HepG2 (cell line): ENCODE data around the gene EPS8L3. TPM values are rescaled to one million over a fixed set of nuclear protein-coding genes. Genes with fewer than 3 reads are reported as not detected.

Experiments
- ATAC-seq: fragments of 200-7000 bp; cut with Tn5 transposase; 3 replicates; pipeline ENCODE4 v1.9.1; 2020; ENCODE audit warnings: mild to moderate bottlenecking, moderate library complexity
- BruUV-seq: library from RNA; stranded (reverse); fragments of 400-500 nt; replicated peaks from 2 replicates; lab custom pipeline; 2021; lab: Mats Ljungman, UMichigan
- CTCF ChIA-PET: fragments of 300-600 bp; formaldehyde crosslinking; extraction: SDS; loops from one replicate; lab custom pipeline; 2021; ENCODE audit warnings: low total read pairs, inconsistent platforms, low intra/inter-chr PET ratio; lab: Yijun Ruan, JAX
- POLR2A ChIA-PET: fragments of 350-600 bp; sonication (Branson Sonifier 250); formaldehyde crosslinking; loops from one replicate; lab custom pipeline; 2020; ENCODE audit warnings: antibody characterized with exemption, inconsistent platforms; lab: Yijun Ruan, JAX
- DNase-seq: peaks from one replicate; pipeline ENCODE4 v3.0.0-alpha.2; 2015; ENCODE audit warnings: low spot score
- FAIRE-seq: peaks from 3 replicates; lab custom pipeline; 2011; peaks lifted over from hg19 to GRCh38; lab: Jason Lieb, UNC
- H2AFZ ChIP-seq: one replicate; pipeline ENCODE4 v1.6.1; 2011; ENCODE audit warnings: low read length, inconsistent platforms
- H3K27ac ChIP-seq: fragments of 300-600 bp; 3 replicates; pipeline ENCODE4 v1.8.0; 2011; ENCODE audit warnings: mixed run types, mild to moderate bottlenecking, mixed read lengths, low read length, inconsistent platforms; ENCODE audit not compliant: insufficient read depth; ENCODE audit errors: extremely low read length
- H3K27me3 ChIP-seq, 2 experiments: fragments of 200-600 bp in 1 of 2; 2 replicates in 1 of 2; 3 replicates in 1 of 2; pipeline versions ENCODE4 v1.6.0 to v1.8.0; 2011; ENCODE audit warnings: low read length in 2 of 2, mild to moderate bottlenecking in 2 of 2, moderate library complexity in 2 of 2, inconsistent platforms in 1 of 2; ENCODE audit not compliant: insufficient read depth in 2 of 2, control insufficient read depth in 1 of 2
- H3K36me3 ChIP-seq, 2 experiments: fragments of 200-600 bp in 1 of 2; replicated peaks in 1 of 2; 2 replicates in 1 of 2; 3 replicates in 1 of 2; pipeline versions ENCODE4 v1.5.1 to v1.8.0; 2011; ENCODE audit warnings: low read length in 2 of 2, inconsistent platforms in 1 of 2; ENCODE audit not compliant: insufficient read depth in 2 of 2, control insufficient read depth in 1 of 2
- H3K4me1 ChIP-seq: 2 replicates; pipeline ENCODE4 v1.5.1; 2012; ENCODE audit warnings: low read length, inconsistent platforms; ENCODE audit not compliant: insufficient read depth
- H3K4me2 ChIP-seq: 2 replicates; pipeline ENCODE4 v1.6.0; 2011; ENCODE audit warnings: low read depth, low read length, inconsistent platforms
- H3K4me3 ChIP-seq, 3 experiments: fragments of 200-600 bp in 1 of 3; sonication (generic), shearing (Covaris generic) in 1 of 3; replicated peaks in 1 of 3; 2 replicates each; pipeline ENCODE4 v1.5.1; 2011 to 2016; ENCODE audit warnings: low read length in 3 of 3, inconsistent platforms in 2 of 3, low read depth in 2 of 3, mild to moderate bottlenecking in 2 of 3, control low read depth in 1 of 3, mixed read lengths in 1 of 3; ENCODE audit not compliant: insufficient read depth in 1 of 3
- H3K79me2 ChIP-seq: one replicate; pipeline ENCODE4 v1.6.1; 2011; ENCODE audit warnings: low read length, inconsistent platforms; ENCODE audit not compliant: insufficient read depth
- H3K9ac ChIP-seq: 2 replicates; pipeline ENCODE4 v1.6.0; 2011; ENCODE audit warnings: mild to moderate bottlenecking, low read depth, low read length, inconsistent platforms; ENCODE audit not compliant: insufficient read depth
- H3K9me3 ChIP-seq: 2 replicates; pipeline ENCODE4 v1.5.1; 2012; ENCODE audit warnings: mild to moderate bottlenecking, low read length
- H4K20me1 ChIP-seq: 2 replicates; pipeline ENCODE4 v1.6.0; 2011; ENCODE audit warnings: inconsistent platforms, mild to moderate bottlenecking, low read length, moderate library complexity; ENCODE audit not compliant: insufficient read depth
- CENPX ChIP-seq: sonication (generic); formaldehyde crosslinking; IDR thresholded peaks from 2 replicates; pipeline ENCODE4 v1.9.0; 2021; ENCODE audit warnings: mild to moderate bottlenecking, missing genetic modification reagents, moderate library complexity
- SP2 ChIP-seq: sonication (generic); formaldehyde crosslinking; IDR thresholded peaks from 2 replicates; pipeline ENCODE4 v1.5.1; 2020; ENCODE audit warnings: mild to moderate bottlenecking, missing genetic modification reagents
- TBX3 ChIP-seq: fragments of 450-650 bp; IDR thresholded peaks from 2 replicates; pipeline ENCODE4 v1.6.1; 2017; ENCODE audit warnings: antibody characterized with exemption, mild to moderate bottlenecking, inconsistent platforms, borderline replicate concordance
- ZNF10 ChIP-seq: sonication (generic); formaldehyde crosslinking; IDR thresholded peaks from 2 replicates; pipeline ENCODE4 v1.4.0; 2020; ENCODE audit warnings: mild to moderate bottlenecking, low read depth, missing genetic modification reagents, borderline replicate concordance
- WGBS: methylation state at CpG from one replicate; pipeline ENCODE4 v1.1.6; 2017; ENCODE audit warnings: low lambda C conversion rate; 5-methylcytosine and 5-hydroxymethylcytosine counted together
- in situ Hi-C: cut with HindIII; loops from 2 replicates; pipeline ENCODE4 v1.10.0; 2017; ENCODE audit warnings: low pct_unique_long_range_greater_than_20kb; ENCODE audit not compliant: extremely low pct_ligation_motif_present
- intact Hi-C: fragments of 100-400 bp; cut with micrococcal nuclease; formaldehyde crosslinking; loops from one replicate; pipeline ENCODE4 v1.10.0; 2022; ENCODE audit not compliant: unreplicated experiment
- polyA plus RNA-seq, 8 experiments: library from polyadenylated mRNA; depleted of rRNA in 3 of 8; stranded (reverse) in 7 of 8; unstranded in 1 of 8; fragments of >200 nt; fragmentation: Illumina TruSeq in 4 of 8; extraction: Trizol in 4 of 8; gene quantifications; 2 replicates each; pipeline versions ENCODE4 v1.2.1 to v1.2.3, GENCODE V29; 2011 to 2016; ENCODE audit warnings: low read depth in 4 of 8, missing spikeins in 1 of 8, mixed read lengths in 1 of 8; ENCODE audit not compliant: insufficient read depth in 1 of 8
- total RNA-seq, 5 experiments: library from RNA; depleted of rRNA; stranded (reverse); fragments of >200 nt; fragmentation: Illumina TruSeq; extraction: Trizol; gene quantifications; 2 replicates each; pipeline ENCODE4 v1.2.3, GENCODE V29; 2016; ENCODE audit warnings: low read depth in 1 of 5
- TF ChIP-seq, protein P1 (sequence below): sonication (generic); formaldehyde crosslinking; IDR thresholded peaks from 2 replicates; pipeline ENCODE4 v1.9.0; 2022; ENCODE audit warnings: low read depth, missing genetic modification reagents
- TF ChIP-seq, protein P2 (sequence below): sonication (generic); formaldehyde crosslinking; IDR thresholded peaks from 2 replicates; pipeline ENCODE4 v1.4.0; 2020; ENCODE audit warnings: missing genetic modification reagents
- TF ChIP-seq, protein P3 (sequence below): sonication (generic); formaldehyde crosslinking; IDR thresholded peaks from 2 replicates; pipeline ENCODE4 v1.4.0; 2020; ENCODE audit warnings: missing genetic modification reagents, borderline replicate concordance

Gene EPS8L3
- total and polyA plus RNA-seq, 2 of the 13 experiments (the other 11 are each of a cell fraction or from before 2014, with no cell fraction given), result 18.2 to 106 TPM

DNA sequence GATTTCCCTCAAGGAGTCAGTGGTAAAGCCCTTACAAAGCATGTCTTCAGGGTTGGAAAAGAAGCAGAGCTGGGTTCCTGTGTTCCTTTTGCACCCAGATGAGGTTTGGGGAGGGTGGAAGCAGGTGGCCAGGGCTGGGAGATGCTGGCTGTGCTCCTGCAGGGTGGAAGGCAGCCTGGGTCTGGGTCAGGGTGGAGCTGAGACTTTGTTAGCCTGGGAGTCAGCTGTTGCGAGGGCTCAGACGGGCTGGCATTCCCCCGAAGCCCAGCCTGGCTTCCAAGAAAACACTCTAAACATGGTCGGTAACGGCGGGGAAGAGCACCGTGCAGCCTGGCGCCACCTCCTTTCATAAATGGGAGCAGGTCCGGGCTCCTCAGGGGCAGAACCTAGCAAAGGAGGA is 43.7 kb upstream of the EPS8L3 start (continued):
- TF ChIP-seq, protein P1, sequence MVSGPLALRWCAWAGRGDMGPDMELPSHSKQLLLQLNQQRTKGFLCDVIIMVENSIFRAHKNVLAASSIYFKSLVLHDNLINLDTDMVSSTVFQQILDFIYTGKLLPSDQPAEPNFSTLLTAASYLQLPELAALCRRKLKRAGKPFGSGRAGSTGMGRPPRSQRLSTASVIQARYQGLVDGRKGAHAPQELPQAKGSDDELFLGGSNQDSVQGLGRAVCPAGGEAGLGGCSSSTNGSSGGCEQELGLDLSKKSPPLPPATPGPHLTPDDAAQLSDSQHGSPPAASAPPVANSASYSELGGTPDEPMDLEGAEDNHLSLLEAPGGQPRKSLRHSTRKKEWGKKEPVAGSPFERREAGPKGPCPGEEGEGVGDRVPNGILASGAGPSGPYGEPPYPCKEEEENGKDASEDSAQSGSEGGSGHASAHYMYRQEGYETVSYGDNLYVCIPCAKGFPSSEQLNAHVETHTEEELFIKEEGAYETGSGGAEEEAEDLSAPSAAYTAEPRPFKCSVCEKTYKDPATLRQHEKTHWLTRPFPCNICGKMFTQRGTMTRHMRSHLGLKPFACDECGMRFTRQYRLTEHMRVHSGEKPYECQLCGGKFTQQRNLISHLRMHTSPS (CRISPR knock-in tag), result no peak
- no peak for TF ChIP-seq TBX3

DNA sequence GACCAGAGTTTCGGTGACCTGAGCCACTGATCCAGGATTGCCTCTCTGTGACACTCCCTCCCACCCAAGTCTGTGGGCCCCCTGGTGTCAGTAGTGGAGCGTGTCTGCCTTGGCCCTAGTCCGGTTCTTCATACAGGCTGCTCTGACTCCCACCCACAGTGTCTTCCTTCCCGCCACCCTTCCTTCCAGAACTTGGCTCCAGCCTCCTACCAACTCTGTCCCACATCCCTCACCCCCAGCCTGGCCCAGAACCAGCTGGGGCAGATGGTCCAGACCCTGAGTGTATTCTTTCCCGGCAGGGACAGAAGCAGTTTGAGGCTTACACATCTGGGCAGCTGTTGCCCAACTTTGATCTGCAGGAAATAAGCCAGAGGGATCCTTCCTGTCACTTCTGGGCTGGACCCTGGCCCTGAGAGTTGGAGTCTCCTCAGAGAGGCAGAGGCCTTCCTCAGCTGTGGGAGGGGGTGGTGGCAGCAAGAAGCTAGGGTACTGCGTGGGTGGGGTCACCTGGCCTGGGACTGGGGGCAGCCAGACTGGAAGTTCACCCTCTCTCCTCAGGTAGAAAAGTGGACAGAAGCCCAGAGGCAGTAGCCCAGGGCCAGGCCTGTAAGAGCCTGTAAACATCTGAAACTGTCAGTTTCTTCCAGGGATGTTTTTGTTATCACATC is 43.1 kb upstream of the EPS8L3 start:
- intact Hi-C loops, result no loop called here
- Histone ChIP-seq H3K27ac (no peak overlapping the region), H2AFZ (no peak overlapping the region), H4K20me1 (no peaks in the 10 kb centered on the region)
- POLR2A ChIA-PET, result no interaction called here
- TF ChIP-seq ZNF10, result no peak
- TF ChIP-seq SP2, result no peak
- TF ChIP-seq CENPX (CRISPR knock-in tag), result no peak
- TF ChIP-seq, protein P2, sequence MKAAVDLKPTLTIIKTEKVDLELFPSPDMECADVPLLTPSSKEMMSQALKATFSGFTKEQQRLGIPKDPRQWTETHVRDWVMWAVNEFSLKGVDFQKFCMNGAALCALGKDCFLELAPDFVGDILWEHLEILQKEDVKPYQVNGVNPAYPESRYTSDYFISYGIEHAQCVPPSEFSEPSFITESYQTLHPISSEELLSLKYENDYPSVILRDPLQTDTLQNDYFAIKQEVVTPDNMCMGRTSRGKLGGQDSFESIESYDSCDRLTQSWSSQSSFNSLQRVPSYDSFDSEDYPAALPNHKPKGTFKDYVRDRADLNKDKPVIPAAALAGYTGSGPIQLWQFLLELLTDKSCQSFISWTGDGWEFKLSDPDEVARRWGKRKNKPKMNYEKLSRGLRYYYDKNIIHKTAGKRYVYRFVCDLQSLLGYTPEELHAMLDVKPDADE (CRISPR knock-in tag), result no peak
- TF ChIP-seq, protein P3, sequence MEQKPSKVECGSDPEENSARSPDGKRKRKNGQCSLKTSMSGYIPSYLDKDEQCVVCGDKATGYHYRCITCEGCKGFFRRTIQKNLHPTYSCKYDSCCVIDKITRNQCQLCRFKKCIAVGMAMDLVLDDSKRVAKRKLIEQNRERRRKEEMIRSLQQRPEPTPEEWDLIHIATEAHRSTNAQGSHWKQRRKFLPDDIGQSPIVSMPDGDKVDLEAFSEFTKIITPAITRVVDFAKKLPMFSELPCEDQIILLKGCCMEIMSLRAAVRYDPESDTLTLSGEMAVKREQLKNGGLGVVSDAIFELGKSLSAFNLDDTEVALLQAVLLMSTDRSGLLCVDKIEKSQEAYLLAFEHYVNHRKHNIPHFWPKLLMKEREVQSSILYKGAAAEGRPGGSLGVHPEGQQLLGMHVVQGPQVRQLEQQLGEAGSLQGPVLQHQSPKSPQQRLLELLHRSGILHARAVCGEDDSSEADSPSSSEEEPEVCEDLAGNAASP, result no peak
- TF ChIP-seq, all 625 proteins: peak for 0
- DNase-seq (no peak), ATAC-seq (no peak; the same call in 2 of the 3 replicates), FAIRE-seq (no peak)
- Histone ChIP-seq H3K4me3 (no peak overlapping the region), H3K9ac (no peak overlapping the region), H3K4me1 (no peaks in the 10 kb centered on the region), H3K9me3 (no peaks in the 10 kb centered on the region), H3K27me3 (peaks cover under 1 to 4% of the 10 kb centered on the region in 2 experiments; a peak in 2 of 5 replicates), H3K36me3 (no peaks in the 10 kb centered on the region), H3K79me2 (no peaks in the 10 kb centered on the region), H3K4me2 (no peak overlapping the region)
- in situ Hi-C loops, result no loop called here
- CTCF ChIA-PET, result no interaction called here
- WGBS, result 42% methylated on average over 6 of the region's 6 CpGs
- no TSS peak for BruUV-seq
